Stimulated activated CD4-positive, alpha-beta T cell treated with anti-CD3 and anti-CD28 coated beads, TNF-alpha, amount 100 ng/mL, for 24 hours (primary cell): Measurements from ENCODE around the gene ANKAR.
"Not testable (repeated sequence)": the region's sequence is repeated elsewhere in the genome, so short reads cannot be mapped to it uniquely, and the experiment has no call there.

ENCODE experiments used
- DNase-seq, 3 experiments: peaks; one replicate each; pipeline ENCODE4 v3.0.0-alpha.2; 2020; ENCODE audit warnings: low read depth in 3 of 3

ANKAR gene

GRCh38 chr2:189658306-189659212, 15.9 kb upstream of the ANKAR start:
- peak in 1 of 3 experiments; percentile 12 for DNase-seq

- no peak for DNase-seq
Observed at GRCh38 chr2:189659734-189660133, 14.7 kb upstream of the ANKAR start.

GRCh38 chr2:189660803-189661147, 13.7 kb upstream of the ANKAR start:
- DNase-seq = no peak

- DNase-seq = peak; percentile 97 to 98 (median 97)
Observed at GRCh38 chr2:189661148-189661956, 13.1 kb upstream of the ANKAR start, which contains the start of gene ASNSD1. Gene ASNSD1, plus strand, starts transcription at chr2:189661459. Its CDS starts 4,674 bp downstream, at chr2:189666133.

- no peak for DNase-seq
Observed at GRCh38 chr2:189661957-189662321, 12.5 kb upstream of the ANKAR start.

GRCh38 chr2:189662669-189663226, 11.7 kb upstream of the ANKAR start:
- no peak for DNase-seq

- DNase-seq = not testable (repeated sequence)
Observed at GRCh38 chr2:189663319-189663718, 11.2 kb upstream of the ANKAR start.

GRCh38 chr2:189669913-189670312, 4.6 kb upstream of the ANKAR start:
- no peak for DNase-seq

- DNase-seq = no peak
Observed at GRCh38 chr2:189673661-189674373, 653 bp upstream of the ANKAR start.

GRCh38 chr2:189676471-189676870, 2.0 kb downstream of the ANKAR start:
- DNase-seq = no peak

GRCh38 chr2:189679226-189679625, 4.8 kb downstream of the ANKAR start:
- no peak for DNase-seq

GRCh38 chr2:189681203-189681602, 6.7 kb downstream of the ANKAR start:
- no peak for DNase-seq

GRCh38 chr2:189681903-189682302, 7.4 kb downstream of the ANKAR start:
- DNase-seq = no peak

- DNase-seq = no peak
Observed at GRCh38 chr2:189683348-189683747, 8.9 kb downstream of the ANKAR start.

- DNase-seq = no peak
Observed at GRCh38 chr2:189684811-189685210, 10.3 kb downstream of the ANKAR start.

- no peak for DNase-seq
Observed at GRCh38 chr2:189685540-189686229, 11.2 kb downstream of the ANKAR start.

- not testable (repeated sequence) for DNase-seq
Observed at GRCh38 chr2:189687796-189688195, 13.3 kb downstream of the ANKAR start.

- no peak for DNase-seq
Observed at GRCh38 chr2:189696223-189696622, 21.8 kb downstream of the ANKAR start.

- DNase-seq = no peak
Observed at GRCh38 chr2:189698020-189698887, 23.8 kb downstream of the ANKAR start.

- no peak for DNase-seq
Observed at GRCh38 chr2:189700681-189701080, 26.2 kb downstream of the ANKAR start.
